ENCODE data around the gene NPTN. TPM values are rescaled to one million over a fixed set of nuclear protein-coding genes. Genes with fewer than 3 reads are reported as not detected.

Gene NPTN
- total and polyA plus RNA-seq, 9 of the 15 experiments (the other 6 are each of a cell fraction or from before 2014, with no cell fraction given), result 9.6 to 48.5 (median 21.7) TPM

GRCh38 chr15:73597036-73597638, 36.1 kb downstream of the NPTN start:
- peaks cover 3% of the 10 kb centered on the region; the same call in 2 of the 3 replicates for H3K36me3 ChIP-seq (ENCODE audit: control insufficient read depth, insufficient read depth, low read length)
- H3K79me2 ChIP-seq (ENCODE audit: control insufficient read depth, insufficient read depth, low read length), result peaks cover 85% of the 10 kb centered on the region
- H3K9me1 ChIP-seq (ENCODE audit: control insufficient read depth, insufficient read depth, low read length), result no peaks in the 10 kb centered on the region
- TF ChIP-seq EGR1 (conservative IDR thresholded peaks at IDR 0.05) (0 out of 2 replicates have a peak, but pooled peaks have one; percentile 13), NFE2 (IDR thresholded peaks at IDR 0.05; ENCODE audit: low read depth) (peak; percentile 42; the same call in 1 of the 2 replicates), L3MBTL2 (IDR thresholded peaks at IDR 0.05) (no peak), NR2C2 (CRISPR knock-in tag; IDR thresholded peaks at IDR 0.05) (no peak), NR2C2 (tag; IDR thresholded peaks at IDR 0.05) (no peak), ZNF589 (CRISPR knock-in tag; IDR thresholded peaks at IDR 0.05; ENCODE audit: low read depth) (no peak)
- ChIA-PET CTCF (ENCODE audit: low intra/inter-chr PET ratio) (no interaction called here), POLR2A (interaction anchor here (1.3 to 2.7 kb wide), 3 partner anchors 10 to 35 kb away, joined by 3 to 10 read pairs (median 4); partner anchors contain the start of gene NPTN)
- H3K4me3 ChIP-seq, result no peak overlapping the region
- no peak overlapping the region for H3K4me2 ChIP-seq (ENCODE audit: insufficient read depth, low read length)
- WGBS (ENCODE audit: insufficient coverage, low coverage, missing lambda C conversion rate), result 61% methylated on average over 20 of the region's 21 CpGs
- peak overlapping the region in 1 of 2 experiments; percentile 83; a peak in 2 of 4 replicates for H3K9ac ChIP-seq (ENCODE audit: insufficient read depth in 1 of 2, low read depth in 2 of 2, low read length in 2 of 2)
- no peak for FAIRE-seq
- intact Hi-C loops (cut with micrococcal nuclease) (no loop called here), in situ Hi-C loops (cut with MboI) (no loop called here)
- no peak overlapping the region for H3K27ac ChIP-seq (ENCODE audit: extremely low read depth, low read depth, low read length)
- no peaks in the 10 kb centered on the region for H3K27me3 ChIP-seq (ENCODE audit: control insufficient read depth in 2 of 2, insufficient read depth in 2 of 2, low read length in 2 of 2)
- peaks cover 17 to 57% of the 10 kb centered on the region in 2 experiments for H3K4me1 ChIP-seq (replicated peaks in 1 of 2; ENCODE audit: control insufficient read depth in 2 of 2, insufficient read depth in 2 of 2, low read length in 2 of 2)
- peak; percentile 53 for ATAC-seq
- H2AFZ ChIP-seq (ENCODE audit: low read depth, low read length), result no peak overlapping the region
- no peak for DNase-seq (ENCODE audit: extremely low read depth in 1 of 4, low spot score in 3 of 4)
- peaks cover 42% of the 10 kb centered on the region for H4K20me1 ChIP-seq (replicated peaks; ENCODE audit: control insufficient read depth, insufficient read depth, low read length)
- no TSS peak for BruUV-seq (replicated peaks)
- H3K9me3 ChIP-seq (replicated peaks; ENCODE audit: control insufficient read depth, insufficient read depth, low read depth, low read length), result no peaks in the 10 kb centered on the region
